GM12872 (cell line): Measurements from ENCODE around the gene B2M.

Experiments used
- CTCF ChIP-seq: IDR thresholded peaks from 3 replicates; pipeline ENCODE4 v1.5.1; 2011; ENCODE audit warnings: low read depth, mild to moderate bottlenecking, low read length, moderate library complexity; ENCODE audit not compliant: insufficient read depth

Gene B2M

GRCh38 chr15:44668921-44669320 is 42.4 kb upstream of the B2M start:
- no peak for TF ChIP-seq CTCF

DNA sequence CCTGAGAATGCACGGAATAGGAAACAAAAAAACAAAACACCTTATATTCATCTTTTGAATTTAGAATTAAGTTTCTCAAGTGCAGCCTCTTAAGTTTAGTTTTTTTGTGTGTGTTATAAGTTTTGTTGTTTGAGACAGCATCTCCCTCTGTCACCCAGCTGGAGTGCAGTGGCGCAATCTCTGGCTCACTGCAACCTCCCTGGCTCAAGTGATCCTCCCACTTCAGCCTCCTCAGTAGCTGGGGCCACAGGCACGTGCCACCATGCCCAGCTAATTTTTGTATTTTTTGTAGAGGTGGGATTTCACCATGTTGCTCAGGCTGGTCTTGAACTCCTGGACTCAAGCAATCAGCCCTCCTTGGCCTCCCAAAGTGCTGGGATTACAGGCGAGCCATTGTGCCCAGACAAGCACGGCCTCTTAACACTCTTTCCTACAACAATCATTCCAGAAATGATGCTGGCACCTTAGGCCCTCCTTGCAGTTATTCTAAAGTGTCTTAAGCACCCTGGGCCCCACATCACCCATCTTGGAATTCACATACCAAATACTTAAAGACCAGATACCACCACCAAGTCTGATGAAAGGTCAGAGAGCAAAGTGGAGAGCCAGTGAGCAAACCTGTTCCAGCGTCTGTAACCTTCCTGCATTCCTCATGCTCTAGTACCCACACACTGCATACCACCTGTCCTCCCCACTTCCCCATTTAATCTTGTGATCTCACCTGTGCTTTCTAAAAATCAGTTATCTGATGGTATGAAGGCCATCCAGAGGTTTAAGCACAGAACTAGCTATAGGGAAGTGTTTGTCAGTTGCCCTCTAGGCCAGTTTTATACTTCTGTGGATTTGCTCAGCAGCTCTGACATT is 41.0 kb upstream of the B2M start:
- TF ChIP-seq CTCF, result no peak

GRCh38 chr15:44673639-44674038 is 37.7 kb upstream of the B2M start:
- no peak for TF ChIP-seq CTCF

GRCh38 chr15:44675911-44676310 is 35.4 kb upstream of the B2M start:
- TF ChIP-seq CTCF, result no peak

DNA sequence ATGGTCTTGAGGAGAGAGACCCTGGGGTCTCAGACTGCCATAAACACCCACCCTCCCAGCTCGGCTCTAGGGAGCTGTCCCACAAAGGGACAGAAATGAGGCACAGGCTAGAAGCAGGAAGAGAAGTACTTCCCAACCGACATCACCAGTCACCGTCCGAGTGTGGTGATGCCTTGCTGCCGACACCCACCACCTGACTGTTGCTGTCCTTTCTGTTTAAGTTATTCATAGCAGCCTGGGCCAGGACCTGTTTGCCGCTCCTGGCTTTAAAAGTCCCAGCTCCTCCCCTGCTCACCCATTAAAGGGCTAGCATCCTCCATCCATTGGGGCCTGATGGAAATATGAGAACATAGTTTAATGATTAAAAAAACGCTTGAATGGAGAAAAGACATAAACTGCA is 34.6 kb upstream of the B2M start:
- TF ChIP-seq CTCF, result no peak

DNA sequence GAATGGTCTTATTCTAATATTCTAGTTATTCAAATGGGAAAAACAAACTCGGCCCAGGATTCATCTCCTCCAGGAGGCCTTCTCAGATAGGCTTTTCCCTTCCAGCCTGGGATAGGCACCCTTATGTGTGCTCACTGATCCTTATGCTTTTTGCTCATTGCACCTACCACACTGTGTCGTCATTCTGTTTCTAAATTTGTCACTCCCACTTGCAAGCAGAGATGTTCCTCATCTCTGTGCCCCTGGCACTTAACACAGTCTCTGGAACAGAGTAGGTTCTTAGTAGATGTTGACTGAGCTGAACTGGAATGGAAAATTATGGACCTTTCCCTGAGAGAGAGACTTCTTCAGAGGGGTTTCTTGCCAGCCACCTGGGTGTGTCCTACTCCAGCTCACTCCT is 29.1 kb upstream of the B2M start:
- TF ChIP-seq CTCF, result no peak

DNA sequence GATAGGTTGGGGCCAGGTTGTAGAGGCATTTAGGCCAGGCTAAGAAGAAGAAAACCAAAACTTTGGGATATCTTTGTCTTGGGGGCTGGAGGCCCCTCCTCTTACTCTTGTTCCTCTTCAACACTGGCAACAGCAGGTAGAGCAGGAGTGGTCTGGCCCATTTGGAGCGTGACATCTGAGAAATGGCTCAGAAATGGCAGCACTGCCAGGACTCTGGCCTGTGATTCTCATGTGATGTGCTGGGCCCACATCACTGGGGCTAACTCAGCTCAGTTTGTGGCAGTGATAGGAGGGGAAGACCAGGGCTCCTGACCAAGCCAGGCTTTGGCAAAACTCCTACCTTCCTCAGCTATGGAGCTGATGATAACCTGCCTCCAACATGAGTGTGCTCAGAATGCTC is 18.7 kb upstream of the B2M start:
- TF ChIP-seq CTCF, result no peak
